ENCODE measurements around the gene SCN1A. TPM values are rescaled to one million over a fixed set of nuclear protein-coding genes. Genes with fewer than 3 reads are reported as not detected.

The SCN1A gene
- total RNA-seq, 1 experiment from 2014 or later: 1.6 TPM

DNA sequence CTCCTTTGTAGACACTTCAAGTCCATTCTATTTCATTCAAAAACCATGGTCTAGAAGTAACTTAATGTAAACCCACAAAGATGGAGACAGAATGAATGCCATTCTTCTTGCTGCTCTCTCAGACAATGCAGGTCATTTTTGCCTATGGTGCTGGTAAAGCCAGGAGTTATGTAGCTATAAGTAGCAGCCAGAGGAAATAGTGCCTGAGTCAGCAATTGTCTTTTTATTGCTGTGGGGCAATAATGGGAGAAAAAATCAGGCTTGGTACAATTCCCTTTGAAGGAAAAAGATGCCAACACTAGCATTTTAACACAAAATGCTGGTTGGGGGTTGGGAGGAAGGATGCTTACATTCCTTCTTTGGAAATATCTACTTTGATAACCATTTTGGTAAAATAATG lies 43.5 kb downstream of the SCN1A start (continued):
- no peak for TF ChIP-seq CBFB (CRISPR knock-in tag; IDR thresholded peaks at IDR 0.05; ENCODE audit: low read depth)
- TF ChIP-seq ATF1 (CRISPR knock-in tag; IDR thresholded peaks at IDR 0.05): no peak

DNA sequence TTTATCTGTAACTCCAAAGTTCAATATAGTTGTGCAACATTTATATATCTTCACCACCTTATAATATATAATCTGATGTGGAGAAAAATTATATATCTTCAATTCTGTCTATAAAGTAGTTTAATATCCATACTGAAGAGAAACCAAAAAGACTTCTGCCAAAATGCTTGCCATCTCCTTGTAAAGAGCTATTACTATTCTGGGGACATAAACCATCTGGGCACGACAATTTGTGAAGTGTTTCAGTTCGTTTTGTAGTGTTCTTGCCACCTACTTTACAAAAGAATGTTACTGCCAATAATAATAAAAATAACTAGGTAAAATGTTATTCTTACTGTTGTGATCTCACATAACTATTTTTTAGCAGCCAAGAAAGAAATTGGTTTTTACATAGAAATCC lies 45.1 kb downstream of the SCN1A start:
- Mint-ChIP-seq H3K27ac (no peak overlapping the region), H3K4me3 (no peak overlapping the region), H3K4me1 (no peaks in the 10 kb centered on the region), H3K36me3 (no peaks in the 10 kb centered on the region), H3K9me3 (no peaks in the 10 kb centered on the region), H3K27me3 (ENCODE audit: low read depth) (no peaks in the 10 kb centered on the region)
- POLR2A ChIA-PET: no interaction called here
- no peak for TF ChIP-seq TP53 (CRISPR knock-in tag; IDR thresholded peaks at IDR 0.05)
- no peak for TF ChIP-seq ZNF232 (CRISPR knock-in tag; IDR thresholded peaks at IDR 0.05)
- TF ChIP-seq ZNF423 (CRISPR knock-in tag; IDR thresholded peaks at IDR 0.05): no peak
- TF ChIP-seq ATF2 (CRISPR knock-in tag; IDR thresholded peaks at IDR 0.05; ENCODE audit: borderline replicate concordance, low read depth): no peak
- TF ChIP-seq IRF1 (CRISPR knock-in tag; IDR thresholded peaks at IDR 0.05): no peak
- TF ChIP-seq, protein P1, sequence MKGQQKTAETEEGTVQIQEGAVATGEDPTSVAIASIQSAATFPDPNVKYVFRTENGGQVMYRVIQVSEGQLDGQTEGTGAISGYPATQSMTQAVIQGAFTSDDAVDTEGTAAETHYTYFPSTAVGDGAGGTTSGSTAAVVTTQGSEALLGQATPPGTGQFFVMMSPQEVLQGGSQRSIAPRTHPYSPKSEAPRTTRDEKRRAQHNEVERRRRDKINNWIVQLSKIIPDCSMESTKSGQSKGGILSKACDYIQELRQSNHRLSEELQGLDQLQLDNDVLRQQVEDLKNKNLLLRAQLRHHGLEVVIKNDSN (CRISPR knock-in tag; IDR thresholded peaks at IDR 0.05): no peak
- TF ChIP-seq, protein P2, sequence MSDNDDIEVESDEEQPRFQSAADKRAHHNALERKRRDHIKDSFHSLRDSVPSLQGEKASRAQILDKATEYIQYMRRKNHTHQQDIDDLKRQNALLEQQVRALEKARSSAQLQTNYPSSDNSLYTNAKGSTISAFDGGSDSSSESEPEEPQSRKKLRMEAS (CRISPR knock-in tag; IDR thresholded peaks at IDR 0.05): no peak
- no peak for TF ChIP-seq ATF1 (CRISPR knock-in tag; IDR thresholded peaks at IDR 0.05)
- TF ChIP-seq, protein P3, sequence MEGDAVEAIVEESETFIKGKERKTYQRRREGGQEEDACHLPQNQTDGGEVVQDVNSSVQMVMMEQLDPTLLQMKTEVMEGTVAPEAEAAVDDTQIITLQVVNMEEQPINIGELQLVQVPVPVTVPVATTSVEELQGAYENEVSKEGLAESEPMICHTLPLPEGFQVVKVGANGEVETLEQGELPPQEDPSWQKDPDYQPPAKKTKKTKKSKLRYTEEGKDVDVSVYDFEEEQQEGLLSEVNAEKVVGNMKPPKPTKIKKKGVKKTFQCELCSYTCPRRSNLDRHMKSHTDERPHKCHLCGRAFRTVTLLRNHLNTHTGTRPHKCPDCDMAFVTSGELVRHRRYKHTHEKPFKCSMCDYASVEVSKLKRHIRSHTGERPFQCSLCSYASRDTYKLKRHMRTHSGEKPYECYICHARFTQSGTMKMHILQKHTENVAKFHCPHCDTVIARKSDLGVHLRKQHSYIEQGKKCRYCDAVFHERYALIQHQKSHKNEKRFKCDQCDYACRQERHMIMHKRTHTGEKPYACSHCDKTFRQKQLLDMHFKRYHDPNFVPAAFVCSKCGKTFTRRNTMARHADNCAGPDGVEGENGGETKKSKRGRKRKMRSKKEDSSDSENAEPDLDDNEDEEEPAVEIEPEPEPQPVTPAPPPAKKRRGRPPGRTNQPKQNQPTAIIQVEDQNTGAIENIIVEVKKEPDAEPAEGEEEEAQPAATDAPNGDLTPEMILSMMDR (IDR thresholded peaks at IDR 0.05): no peak
- TF ChIP-seq ARID4B (CRISPR knock-in tag; IDR thresholded peaks at IDR 0.05; ENCODE audit: borderline replicate concordance): no peak
- TF ChIP-seq JUN (CRISPR knock-in tag; IDR thresholded peaks at IDR 0.05): no peak
- TF ChIP-seq, protein P4, sequence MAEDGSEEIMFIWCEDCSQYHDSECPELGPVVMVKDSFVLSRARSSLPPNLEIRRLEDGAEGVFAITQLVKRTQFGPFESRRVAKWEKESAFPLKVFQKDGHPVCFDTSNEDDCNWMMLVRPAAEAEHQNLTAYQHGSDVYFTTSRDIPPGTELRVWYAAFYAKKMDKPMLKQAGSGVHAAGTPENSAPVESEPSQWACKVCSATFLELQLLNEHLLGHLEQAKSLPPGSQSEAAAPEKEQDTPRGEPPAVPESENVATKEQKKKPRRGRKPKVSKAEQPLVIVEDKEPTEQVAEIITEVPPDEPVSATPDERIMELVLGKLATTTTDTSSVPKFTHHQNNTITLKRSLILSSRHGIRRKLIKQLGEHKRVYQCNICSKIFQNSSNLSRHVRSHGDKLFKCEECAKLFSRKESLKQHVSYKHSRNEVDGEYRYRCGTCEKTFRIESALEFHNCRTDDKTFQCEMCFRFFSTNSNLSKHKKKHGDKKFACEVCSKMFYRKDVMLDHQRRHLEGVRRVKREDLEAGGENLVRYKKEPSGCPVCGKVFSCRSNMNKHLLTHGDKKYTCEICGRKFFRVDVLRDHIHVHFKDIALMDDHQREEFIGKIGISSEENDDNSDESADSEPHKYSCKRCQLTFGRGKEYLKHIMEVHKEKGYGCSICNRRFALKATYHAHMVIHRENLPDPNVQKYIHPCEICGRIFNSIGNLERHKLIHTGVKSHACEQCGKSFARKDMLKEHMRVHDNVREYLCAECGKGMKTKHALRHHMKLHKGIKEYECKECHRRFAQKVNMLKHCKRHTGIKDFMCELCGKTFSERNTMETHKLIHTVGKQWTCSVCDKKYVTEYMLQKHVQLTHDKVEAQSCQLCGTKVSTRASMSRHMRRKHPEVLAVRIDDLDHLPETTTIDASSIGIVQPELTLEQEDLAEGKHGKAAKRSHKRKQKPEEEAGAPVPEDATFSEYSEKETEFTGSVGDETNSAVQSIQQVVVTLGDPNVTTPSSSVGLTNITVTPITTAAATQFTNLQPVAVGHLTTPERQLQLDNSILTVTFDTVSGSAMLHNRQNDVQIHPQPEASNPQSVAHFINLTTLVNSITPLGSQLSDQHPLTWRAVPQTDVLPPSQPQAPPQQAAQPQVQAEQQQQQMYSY (CRISPR knock-in tag; IDR thresholded peaks at IDR 0.05): no peak
- ATAC-seq: no peak
- no peak for DNase-seq (ENCODE audit: low spot score)
- CTCF ChIA-PET: no interaction called here

Data from WTC11 (cell line).